Liver (tissue), 9 donors: ENCODE results near the gene SC5D. TPM values are rescaled to one million over a fixed set of nuclear protein-coding genes. Genes with fewer than 3 reads are reported as not detected.

Experiments
- DNase-seq: peaks from one replicate; pipeline ENCODE4 v3.0.0-alpha.2; 2017; ENCODE audit warnings: low spot score
- H3K27ac ChIP-seq, 2 donors: one replicate each; pipeline ENCODE4 v1.7.0; 2013; ENCODE audit warnings: inconsistent platforms in 2 of 2, low read length in 2 of 2, control low read depth in 1 of 2, low read depth in 1 of 2, mild to moderate bottlenecking in 1 of 2
- H3K27me3 ChIP-seq, 4 donors: one replicate each; pipeline versions ENCODE4 v1.6.1 to v1.7.0; 2013; ENCODE audit warnings: low read length in 3 of 4, inconsistent platforms in 1 of 4, mild to moderate bottlenecking in 1 of 4, moderate library complexity in 1 of 4; ENCODE audit not compliant: control insufficient read depth in 4 of 4, insufficient read depth in 4 of 4
- H3K36me3 ChIP-seq, 4 donors: one replicate each; pipeline versions ENCODE4 v1.6.1 to v1.7.0; 2013; ENCODE audit warnings: low read length in 3 of 4, mild to moderate bottlenecking in 3 of 4, low read depth in 1 of 4, moderate library complexity in 1 of 4; ENCODE audit not compliant: control insufficient read depth in 4 of 4, insufficient read depth in 3 of 4
- H3K4me1 ChIP-seq, 4 donors: one replicate each; pipeline versions ENCODE4 v1.6.1 to v1.7.0; 2013; ENCODE audit warnings: low read length in 3 of 4, mild to moderate bottlenecking in 3 of 4, moderate library complexity in 1 of 4; ENCODE audit not compliant: control insufficient read depth in 4 of 4, insufficient read depth in 4 of 4
- H3K4me3 ChIP-seq, 3 donors: one replicate each; pipeline versions ENCODE4 v1.6.1 to v1.7.0; 2013; ENCODE audit warnings: low read length in 3 of 3, control low read depth in 1 of 3, low read depth in 1 of 3, mild to moderate bottlenecking in 1 of 3
- H3K9ac ChIP-seq, 2 donors: one replicate each; pipeline ENCODE4 v1.7.0; 2013; ENCODE audit warnings: low read length in 2 of 2, mild to moderate bottlenecking in 2 of 2, moderate library complexity in 2 of 2, control low read depth in 1 of 2, low read depth in 1 of 2
- H3K9me3 ChIP-seq, 4 donors: one replicate each; pipeline versions ENCODE4 v1.6.1 to v1.7.0; 2013; ENCODE audit warnings: low read length in 3 of 4; ENCODE audit not compliant: control insufficient read depth in 4 of 4
- ATF3 ChIP-seq: IDR thresholded peaks from 2 replicates; pipeline ENCODE4 v1.6.1; 2016; ENCODE audit warnings: antibody characterized with exemption
- CTCF ChIP-seq: fragments of 150-350 bp; IDR thresholded peaks from 2 replicates; pipeline ENCODE4 v1.5.1; 2017; ENCODE audit warnings: improper control_type of control experiment, low read depth, low read length; ENCODE audit not compliant: missing input control
- EGR1 ChIP-seq, 2 donors: IDR thresholded peaks; 2 replicates each; pipeline ENCODE4 v1.6.1; 2016 to 2018; ENCODE audit warnings: antibody characterized with exemption in 2 of 2, low read depth in 2 of 2
- FOXA2 ChIP-seq: IDR thresholded peaks from 2 replicates; pipeline ENCODE4 v1.6.1; 2016; ENCODE audit warnings: antibody characterized with exemption
- GABPA ChIP-seq, 2 donors: IDR thresholded peaks in 1 of 2; conservative IDR thresholded peaks in 1 of 2; 2 replicates each; pipeline ENCODE4 v1.6.1; 2016; ENCODE audit warnings: antibody characterized with exemption in 2 of 2, mild to moderate bottlenecking in 1 of 2, moderate library complexity in 1 of 2
- HNF4A ChIP-seq, 2 donors: conservative IDR thresholded peaks; 2 replicates each; pipeline ENCODE4 v1.6.1; 2016; ENCODE audit warnings: antibody characterized with exemption in 2 of 2, mild to moderate bottlenecking in 2 of 2
- JUND ChIP-seq, 2 donors: IDR thresholded peaks; 2 replicates each; pipeline ENCODE4 v1.6.1; 2016; ENCODE audit warnings: antibody characterized with exemption in 2 of 2
- MAX ChIP-seq: IDR thresholded peaks from 2 replicates; pipeline ENCODE4 v1.6.1; 2016; ENCODE audit warnings: antibody characterized with exemption
- NR2F2 ChIP-seq: IDR thresholded peaks from 2 replicates; pipeline ENCODE4 v1.6.1; 2016; ENCODE audit warnings: antibody characterized with exemption
- REST ChIP-seq: IDR thresholded peaks from 2 replicates; pipeline ENCODE4 v1.6.1; 2016; ENCODE audit warnings: antibody characterized with exemption, mild to moderate bottlenecking
- TAF1 ChIP-seq: conservative IDR thresholded peaks from 2 replicates; pipeline ENCODE4 v1.6.1; 2016; ENCODE audit warnings: antibody characterized with exemption, mild to moderate bottlenecking
- YY1 ChIP-seq: IDR thresholded peaks from 2 replicates; pipeline ENCODE4 v1.6.1; 2016; ENCODE audit warnings: antibody characterized with exemption, mild to moderate bottlenecking
- ZBTB33 ChIP-seq: IDR thresholded peaks from 2 replicates; pipeline ENCODE4 v1.6.1; 2016; ENCODE audit warnings: antibody characterized with exemption
- WGBS: extraction: QIAGEN DNeasy Blood & Tissue Kit; methylation state at CpG from one replicate; pipeline ENCODE4 v1.1.7; 2013; 5-methylcytosine and 5-hydroxymethylcytosine counted together
- polyA plus RNA-seq, 2 donors: library from polyadenylated mRNA; stranded (reverse) in 1 of 2; unstranded in 1 of 2; fragments of 200-250 nt in 1 of 2; fragments of >200 nt in 1 of 2; fragmentation: Nextera tagmentation in 1 of 2; extraction: Ambion mirVana in 1 of 2; gene quantifications; one replicate each; pipeline versions ENCODE4 v1.2.1 to v1.2.3, GENCODE V29; 2013 to 2015
- total RNA-seq, 2 donors: library from RNA; depleted of rRNA; stranded (reverse); fragments of >200 nt; gene quantifications; one replicate each; pipeline ENCODE4 v1.2.3, GENCODE V29; 2014
- donor health status: healthy.
- donor health status: healthy.
- donor health status: healthy.
- donor health status: healthy.
- donor health status: healthy.

SC5D gene
- total and polyA plus RNA-seq, 4 donors, result 80.1 to 282 (median 153) TPM

- H3K4me1 ChIP-seq, result peaks cover 0 to 2% (median 0%) of the 10 kb centered on the region in 4 donors
- TF ChIP-seq ZBTB33, result no peak
- TF ChIP-seq GABPA (IDR thresholded peaks at IDR 0.05 in 1 of 2, conservative IDR thresholded peaks at IDR 0.05 in 1 of 2), result no peak
- no peaks in the 10 kb centered on the region for H3K9me3 ChIP-seq
- no peak for DNase-seq
- no peak overlapping the region for H3K9ac ChIP-seq
- H3K4me3 ChIP-seq, result no peak overlapping the region
- no peaks in the 10 kb centered on the region for H3K27me3 ChIP-seq
- no peak overlapping the region for H3K27ac ChIP-seq
- peaks cover 6 to 53% (median 32%) of the 10 kb centered on the region in 4 donors for H3K36me3 ChIP-seq
- WGBS, result 99% methylated on average over 3 of the region's 3 CpGs
Observed at GRCh38 chr11:121308816-121309215, 16.2 kb downstream of the SC5D start.

- 89% methylated on average over 4 of the region's 4 CpGs for WGBS
- TF ChIP-seq HNF4A (conservative IDR thresholded peaks at IDR 0.05) (no peak), REST (no peak), NR2F2 (no peak), TAF1 (no peak), JUND (IDR thresholded peaks at IDR 0.05) (no peak), FOXA2 (no peak), EGR1 (IDR thresholded peaks at IDR 0.05; ENCODE audit: low read depth in 2 of 2) (no peak), YY1 (no peak), CTCF (no peak), ATF3 (no peak), MAX (no peak)
- H3K4me1 ChIP-seq, result peaks cover 0 to 2% (median 0%) of the 10 kb centered on the region in 4 donors
- H3K27ac ChIP-seq, result no peak overlapping the region
- no peaks in the 10 kb centered on the region for H3K9me3 ChIP-seq
- no peak for DNase-seq
- no peak overlapping the region for H3K9ac ChIP-seq
- H3K4me3 ChIP-seq, result no peak overlapping the region
- peaks cover 6 to 45% (median 30%) of the 10 kb centered on the region in 4 donors for H3K36me3 ChIP-seq
- no peaks in the 10 kb centered on the region for H3K27me3 ChIP-seq
Observed at GRCh38 chr11:121309688-121310087, 17.1 kb downstream of the SC5D start.
